Spleen (tissue), 11 donors: Measurements from ENCODE around the gene CDADC1. TPM values are rescaled to one million over a fixed set of nuclear protein-coding genes. Genes with fewer than 3 reads are reported as not detected.

ENCODE experiments used
- DNase-seq: peaks from one replicate; pipeline ENCODE4 v3.0.0-alpha.2; 2020
- H3K27ac ChIP-seq, 8 donors: fragments of 200-600 bp; sonication (generic) in 7 of 8; 1 replicate in 4 of 8; 2 replicates in 4 of 8; pipeline versions ENCODE4 v1.5.0 to v1.8.0; 2016 to 2021; ENCODE audit warnings: inconsistent platforms in 4 of 8, mild to moderate bottlenecking in 4 of 8, moderate library complexity in 1 of 8
- H3K27me3 ChIP-seq, 7 donors: fragments of 200-600 bp; sonication (generic) in 6 of 7; replicated peaks in 1 of 7; 1 replicate in 4 of 7; 2 replicates in 3 of 7; pipeline versions ENCODE4 v1.5.0 to v1.8.0; 2016 to 2021; ENCODE audit warnings: inconsistent platforms in 3 of 7, mild to moderate bottlenecking in 1 of 7
- H3K36me3 ChIP-seq, 6 donors: fragments of 200-600 bp; sonication (generic) in 5 of 6; 1 replicate in 4 of 6; 2 replicates in 2 of 6; pipeline versions ENCODE4 v1.5.0 to v1.8.0; 2016 to 2021; ENCODE audit warnings: inconsistent platforms in 2 of 6
- H3K4me1 ChIP-seq, 6 donors: fragments of 200-600 bp; sonication (generic) in 5 of 6; 1 replicate in 3 of 6; 2 replicates in 3 of 6; pipeline versions ENCODE4 v1.5.0 to v1.8.0; 2016 to 2021; ENCODE audit warnings: inconsistent platforms in 3 of 6
- H3K4me3 ChIP-seq, 8 donors: fragments of 200-600 bp; sonication (generic) in 7 of 8; 1 replicate in 4 of 8; 2 replicates in 4 of 8; pipeline versions ENCODE4 v1.5.0 to v1.8.0; 2016 to 2021; ENCODE audit warnings: inconsistent platforms in 4 of 8, mild to moderate bottlenecking in 4 of 8, moderate library complexity in 2 of 8
- H3K9me3 ChIP-seq, 8 donors: fragments of 200-600 bp; sonication (generic) in 7 of 8; 1 replicate in 4 of 8; 2 replicates in 4 of 8; pipeline versions ENCODE4 v1.5.0 to v1.8.0; 2016 to 2021; ENCODE audit warnings: inconsistent platforms in 4 of 8
- CTCF ChIP-seq, 11 experiments: fragments of 200-600 bp in 7 of 11; fragments of 450-650 bp in 4 of 11; sonication (generic) in 4 of 11; IDR thresholded peaks in 8 of 11; conservative IDR thresholded peaks in 3 of 11; 1 replicate in 7 of 11; 2 replicates in 4 of 11; pipeline versions ENCODE4 v1.4.0 to v1.8.0; 2016 to 2021; ENCODE audit warnings: antibody characterized with exemption in 11 of 11, inconsistent platforms in 4 of 11, mild to moderate bottlenecking in 1 of 11
- POLR2A ChIP-seq, 3 donors: fragments of 450-650 bp; IDR thresholded peaks; one replicate each; pipeline ENCODE4 v1.5.1; 2017; ENCODE audit warnings: antibody characterized with exemption in 3 of 3, mild to moderate bottlenecking in 1 of 3
- POLR2AphosphoS5 ChIP-seq, 3 donors: sonication (generic); formaldehyde crosslinking; IDR thresholded peaks; one replicate each; pipeline ENCODE4 v1.5.1; 2017; ENCODE audit warnings: antibody characterized with exemption in 3 of 3
- WGBS, 5 donors: extraction: QIAGEN DNeasy Blood & Tissue Kit in 3 of 5; methylation state at CpG; one replicate each; pipeline versions ENCODE4 v1.1.5 to v1.1.7; 2013 to 2018; 5-methylcytosine and 5-hydroxymethylcytosine counted together
- intact Hi-C: fragments of 100-400 bp; cut with DNase I; formaldehyde crosslinking; loops from one replicate; pipeline ENCODE4 v1.15.0; 2023; ENCODE audit warnings: low total_unique reads
- polyA plus RNA-seq, 3 donors: library from polyadenylated mRNA; stranded (reverse); fragments of 200-250 nt; gene quantifications; one replicate each; pipeline ENCODE4 v1.2.1, GENCODE V29; 2013
- total RNA-seq, 7 donors: library from RNA; depleted of rRNA in 3 of 7; stranded (reverse); fragments of >200 nt in 3 of 7; fragmentation: NEBNext Ultra II Directional in 4 of 7; extraction: Animal tissue kit (Norgen Biotek cat#: 25700) in 4 of 7; gene quantifications; one replicate each; pipeline versions ENCODE4 v1.1.0 to v1.2.1, GENCODE V29; 2016 to 2021
- donor health status: healthy with polysubstance abuse.
- donor health status: DM: no; HTN: no; CAD: no; lungs with moderate emphysema.
- donor health status: DM: no; HTN: no; CAD: no.
- donor health status: Bipolar disorder and iron deficiency.
- donor health status: healthy.
- donor health status: DM: no; HTN: no; CAD: no.
- donor health status: DM: yes; HTN: yes; CAD: no.

Gene CDADC1
- total and polyA plus RNA-seq, 10 donors: 3.3 to 15.5 (median 10.8) TPM

GRCh38 chr13:49245101-49245500, 2.6 kb upstream of the CDADC1 start:
- H3K27me3 ChIP-seq: no peaks in the 10 kb centered on the region
- DNase-seq: no peak
- no peak overlapping the region for H3K27ac ChIP-seq
- peaks cover 0 to 9% (median 5%) of the 10 kb centered on the region in 8 donors for H3K9me3 ChIP-seq
- H3K4me3 ChIP-seq: no peak overlapping the region
- intact Hi-C loops: no loop called here
- TF ChIP-seq POLR2AphosphoS5 (IDR thresholded peaks at IDR 0.05) (no peak), POLR2A (IDR thresholded peaks at IDR 0.05) (no peak), CTCF (IDR thresholded peaks at IDR 0.05 in 8 of 11, conservative IDR thresholded peaks at IDR 0.05 in 3 of 11) (no peak)
- H3K36me3 ChIP-seq: no peaks in the 10 kb centered on the region
- peaks cover 8 to 29% (median 24%) of the 10 kb centered on the region in 6 donors for H3K4me1 ChIP-seq

GRCh38 chr13:49246850-49247642, 679 bp upstream of the CDADC1 start:
- 23 to 25% (median 25%) methylated on average over 4 of the region's 4 CpGs for WGBS, 5 donors

GRCh38 chr13:49248622-49249002, 887 bp downstream of the CDADC1 start:
- TF ChIP-seq CTCF (IDR thresholded peaks at IDR 0.05 in 8 of 11, conservative IDR thresholded peaks at IDR 0.05 in 3 of 11): no peak
- no peaks in the 10 kb centered on the region for H3K27me3 ChIP-seq
- intact Hi-C loops: no loop called here
- peak overlapping the region; percentile 70 to 89 (median 82) for H3K4me3 ChIP-seq
- DNase-seq: no peak
- peaks cover 0 to 18% (median 0%) of the 10 kb centered on the region in 6 donors for H3K36me3 ChIP-seq
- H3K27ac ChIP-seq: peak overlapping the region; percentile 84 to 99 (median 95)
- peaks cover 8 to 65% (median 49%) of the 10 kb centered on the region in 6 donors for H3K4me1 ChIP-seq
- 6 to 9% (median 7%) methylated on average over 6 of the region's 6 CpGs for WGBS, 5 donors
- H3K9me3 ChIP-seq: no peaks in the 10 kb centered on the region

More at GRCh38 chr13:49246850-49247642, 679 bp upstream of the CDADC1 start:
- Histone ChIP-seq H3K4me1 (peaks cover 8 to 49% (median 41%) of the 10 kb centered on the region in 6 donors), H3K9me3 (peaks cover 0 to 9% (median 5%) of the 10 kb centered on the region in 8 donors), H3K27me3 (no peaks in the 10 kb centered on the region), H3K27ac (peak overlapping the region; percentile 84 to 99 (median 95)), H3K4me3 (peak overlapping the region; percentile 70 to 89 (median 82)), H3K36me3 (peaks cover 0 to 11% (median 0%) of the 10 kb centered on the region in 6 donors)
- intact Hi-C loops: no loop called here
- no peak for DNase-seq
- TF ChIP-seq CTCF (IDR thresholded peaks at IDR 0.05 in 8 of 11, conservative IDR thresholded peaks at IDR 0.05 in 3 of 11): no peak
- no peak for TF ChIP-seq POLR2AphosphoS5 (IDR thresholded peaks at IDR 0.05)
- no peak for TF ChIP-seq POLR2A (IDR thresholded peaks at IDR 0.05)

- DNase-seq: no peak
Measured at GRCh38 chr13:49251326-49251725, 3.6 kb downstream of the CDADC1 start.

More at GRCh38 chr13:49251326-49251725, 3.6 kb downstream of the CDADC1 start:
- intact Hi-C loops: no loop called here
- 38 to 65% (median 53%) methylated on average over 5 of the region's 5 CpGs for WGBS, 5 donors
- TF ChIP-seq CTCF (IDR thresholded peaks at IDR 0.05 in 8 of 11, conservative IDR thresholded peaks at IDR 0.05 in 3 of 11) (no peak), POLR2AphosphoS5 (IDR thresholded peaks at IDR 0.05) (no peak), POLR2A (IDR thresholded peaks at IDR 0.05) (no peak)
- Histone ChIP-seq H3K4me3 (no peak overlapping the region), H3K9me3 (no peaks in the 10 kb centered on the region), H3K27ac (peak overlapping the region in 2 of 8 donors; percentile 13 to 21), H3K36me3 (peaks cover 0 to 45% (median 5%) of the 10 kb centered on the region in 6 donors), H3K27me3 (no peaks in the 10 kb centered on the region), H3K4me1 (peaks cover 8 to 71% (median 53%) of the 10 kb centered on the region in 6 donors)
